Uterus (tissue), 4 donors: ENCODE results near the gene POLR3K. TPM values are rescaled to one million over a fixed set of nuclear protein-coding genes. Genes with fewer than 3 reads are reported as not detected.

ENCODE experiments used
- DNase-seq, 2 donors: peaks; one replicate each; pipeline ENCODE4 v3.0.0-alpha.2; 2019 to 2020
- H3K27ac ChIP-seq, 2 donors: fragments of 200-600 bp; sonication (generic); 1 replicate in 1 of 2; 2 replicates in 1 of 2; pipeline ENCODE4 v1.5.1; 2016 to 2018
- H3K27me3 ChIP-seq, 2 donors: fragments of 200-600 bp; sonication (generic); one replicate each; pipeline ENCODE4 v1.5.1; 2018 to 2019; ENCODE audit warnings: control low read depth in 1 of 2
- H3K36me3 ChIP-seq, 2 donors: fragments of 200-600 bp; sonication (generic); one replicate each; pipeline ENCODE4 v1.5.1; 2019; ENCODE audit warnings: control low read depth in 1 of 2
- H3K4me1 ChIP-seq, 2 donors: fragments of 200-600 bp; sonication (generic); one replicate each; pipeline ENCODE4 v1.5.1; 2018 to 2019; ENCODE audit warnings: control low read depth in 1 of 2
- H3K4me3 ChIP-seq, 2 donors: fragments of 200-600 bp; sonication (generic); 1 replicate in 1 of 2; 2 replicates in 1 of 2; pipeline ENCODE4 v1.5.1; 2018 to 2019; ENCODE audit warnings: mild to moderate bottlenecking in 1 of 2
- H3K9me3 ChIP-seq, 2 donors: fragments of 200-600 bp; sonication (generic); one replicate each; pipeline ENCODE4 v1.5.1; 2019; ENCODE audit warnings: control low read depth in 1 of 2
- POLR2A ChIP-seq, 2 donors: fragments of 450-650 bp; IDR thresholded peaks; one replicate each; pipeline ENCODE4 v1.6.1; 2016; ENCODE audit warnings: antibody characterized with exemption in 2 of 2, mild to moderate bottlenecking in 1 of 2, moderate library complexity in 1 of 2
- intact Hi-C: fragments of 100-400 bp; cut with DNase I; formaldehyde crosslinking; loops from one replicate; pipeline ENCODE4 v1.15.1; 2023; ENCODE audit warnings: low total_unique reads
- total RNA-seq, 4 donors: library from RNA; depleted of rRNA in 3 of 4; stranded (reverse); fragments of >200 nt in 3 of 4; gene quantifications; one replicate each; pipeline versions ENCODE4 v1.1.0 to v1.2.4, GENCODE V29; 2014 to 2023
- TF ChIP-seq, protein P1 (sequence below), 4 experiments: fragments of 200-600 bp in 2 of 4; fragments of 450-650 bp in 2 of 4; sonication (generic) in 2 of 4; IDR thresholded peaks; one replicate each; pipeline ENCODE4 v1.5.1; 2016 to 2019; ENCODE audit warnings: antibody characterized with exemption in 4 of 4, mild to moderate bottlenecking in 2 of 4, moderate library complexity in 1 of 4
- donor health status: DM: yes; HTN: yes; CAD: no.

POLR3K gene
- 10 to 100 TPM in 1 of 4 donors, 1 to 10 TPM in 2, under 1 TPM in 1; 0.51 to 12.3 (median 4.0) TPM for total RNA-seq

DNA sequence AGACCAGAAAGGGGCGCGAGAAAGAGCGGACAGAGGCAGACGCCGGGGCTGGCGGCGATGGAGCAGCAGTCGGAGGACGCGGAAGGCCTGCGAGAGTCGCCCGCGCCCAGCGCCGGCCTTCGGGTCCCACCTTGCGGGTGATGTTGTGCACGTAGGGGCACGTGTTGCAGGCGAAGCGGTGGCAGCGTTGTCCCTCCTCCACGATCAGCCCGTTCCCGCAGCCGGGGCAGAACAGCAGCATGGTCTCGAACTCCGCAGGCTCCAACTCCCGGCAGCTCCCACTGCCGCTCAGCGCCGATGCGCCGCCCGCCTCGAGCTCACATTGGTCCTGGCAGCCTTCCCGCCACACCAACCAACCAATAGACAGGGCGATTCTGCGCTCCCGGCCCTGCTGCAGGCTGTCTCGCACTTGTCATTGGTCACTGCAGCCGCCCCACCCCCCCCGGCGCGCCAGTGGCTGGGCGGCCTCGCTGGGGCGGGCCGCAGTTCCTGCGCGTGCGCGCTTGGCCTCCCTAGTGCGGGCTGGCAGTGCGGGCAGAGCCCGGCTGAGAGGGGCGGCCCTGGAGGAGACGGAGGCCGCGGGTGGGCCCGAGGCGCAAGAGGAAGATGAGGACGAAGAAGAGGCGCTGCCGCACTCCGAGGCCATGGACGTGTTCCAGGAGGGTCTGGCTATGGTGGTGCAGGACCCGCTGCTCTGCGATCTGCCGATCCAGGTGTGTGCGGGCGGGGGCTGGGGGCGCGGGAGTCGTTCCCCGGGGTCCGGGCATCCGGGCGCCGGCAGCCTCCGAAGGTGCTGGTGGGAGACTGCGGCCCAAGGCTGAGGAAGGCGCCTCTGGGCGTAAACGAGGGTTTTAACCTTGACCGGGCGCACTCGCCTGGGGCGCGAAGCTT, at the start of gene POLR3K, which contains the start of gene SNRNP25:
TSS of gene POLR3K (minus strand) at position 263 of the 891 bp plus-strand sequence. CDS start at position 241, 22 bp downstream.
TSS of gene SNRNP25 (plus strand) at position 483 of the 891 bp plus-strand sequence. CDS start at position 672, 189 bp downstream.
- no peaks in the 10 kb centered on the region for H3K27me3 ChIP-seq
- no peaks in the 10 kb centered on the region for H3K36me3 ChIP-seq
- H3K4me3 ChIP-seq = peak within 1 kb of the TSS; percentile 70 to 75
- no peaks in the 10 kb centered on the region for H3K9me3 ChIP-seq
- TF ChIP-seq, protein P1, sequence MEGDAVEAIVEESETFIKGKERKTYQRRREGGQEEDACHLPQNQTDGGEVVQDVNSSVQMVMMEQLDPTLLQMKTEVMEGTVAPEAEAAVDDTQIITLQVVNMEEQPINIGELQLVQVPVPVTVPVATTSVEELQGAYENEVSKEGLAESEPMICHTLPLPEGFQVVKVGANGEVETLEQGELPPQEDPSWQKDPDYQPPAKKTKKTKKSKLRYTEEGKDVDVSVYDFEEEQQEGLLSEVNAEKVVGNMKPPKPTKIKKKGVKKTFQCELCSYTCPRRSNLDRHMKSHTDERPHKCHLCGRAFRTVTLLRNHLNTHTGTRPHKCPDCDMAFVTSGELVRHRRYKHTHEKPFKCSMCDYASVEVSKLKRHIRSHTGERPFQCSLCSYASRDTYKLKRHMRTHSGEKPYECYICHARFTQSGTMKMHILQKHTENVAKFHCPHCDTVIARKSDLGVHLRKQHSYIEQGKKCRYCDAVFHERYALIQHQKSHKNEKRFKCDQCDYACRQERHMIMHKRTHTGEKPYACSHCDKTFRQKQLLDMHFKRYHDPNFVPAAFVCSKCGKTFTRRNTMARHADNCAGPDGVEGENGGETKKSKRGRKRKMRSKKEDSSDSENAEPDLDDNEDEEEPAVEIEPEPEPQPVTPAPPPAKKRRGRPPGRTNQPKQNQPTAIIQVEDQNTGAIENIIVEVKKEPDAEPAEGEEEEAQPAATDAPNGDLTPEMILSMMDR (IDR thresholded peaks at IDR 0.05) = peak in 2 of 4 experiments; percentile 10 to 19
- TF ChIP-seq POLR2A (IDR thresholded peaks at IDR 0.05) = peak; percentile 37 to 73
- intact Hi-C loops = no loop called here
- H3K27ac ChIP-seq = peak within 1 kb of the TSS; percentile 60 to 83
- H3K4me1 ChIP-seq = no peaks in the 10 kb centered on the region
- peak; percentile 98 to 99 for DNase-seq

DNA sequence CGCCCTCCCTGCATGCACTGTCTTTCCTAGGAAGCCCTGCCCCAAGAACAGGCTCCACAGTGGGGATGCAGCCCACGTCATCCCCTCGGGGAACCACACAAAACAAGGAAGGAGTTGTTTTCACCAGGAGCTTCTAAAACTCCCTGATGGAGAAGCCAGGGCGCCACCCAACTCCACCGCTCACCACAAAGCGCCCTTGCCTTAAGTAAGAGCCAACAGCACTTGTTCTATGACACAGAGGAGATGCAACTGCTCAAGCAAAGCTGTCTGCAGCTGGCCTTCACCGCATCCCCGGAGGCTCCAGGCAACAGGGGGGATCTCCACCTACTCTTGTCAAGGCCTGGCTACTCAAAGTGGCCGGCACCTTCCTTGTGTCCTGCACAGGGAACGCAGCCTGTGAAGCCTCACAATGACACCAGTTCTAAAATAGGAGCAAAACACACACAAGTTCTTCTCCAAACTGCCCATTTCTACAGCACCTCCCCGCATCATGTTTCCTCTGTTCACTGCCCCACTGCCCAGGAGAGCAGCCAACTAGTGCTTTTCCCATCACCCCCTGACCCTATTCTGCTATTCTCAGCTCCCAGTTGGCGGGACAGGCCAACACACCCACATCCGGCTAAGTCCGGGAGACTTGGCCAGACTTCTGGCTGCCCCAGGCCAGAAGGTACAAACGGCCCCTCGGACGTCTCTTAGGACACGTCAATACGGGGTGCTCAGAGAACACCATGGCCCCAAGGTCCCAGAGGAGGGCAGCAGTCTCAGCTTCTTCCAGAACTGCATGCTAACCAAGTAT, 48.9 kb upstream of the POLR3K start:
- Histone ChIP-seq H3K27me3 (no peaks in the 10 kb centered on the region), H3K4me3 (no peak overlapping the region), H3K9me3 (no peaks in the 10 kb centered on the region), H3K4me1 (peaks cover 0 to 9% of the 10 kb centered on the region in 2 donors), H3K36me3 (no peaks in the 10 kb centered on the region), H3K27ac (peak overlapping the region; percentile 56 to 67)
- intact Hi-C loops = no loop called here
- TF ChIP-seq, protein P1 (IDR thresholded peaks at IDR 0.05) = no peak
- TF ChIP-seq POLR2A (IDR thresholded peaks at IDR 0.05) = no peak
- DNase-seq = peak; percentile 68

GRCh38 chr16:101586-101985, 48.2 kb upstream of the POLR3K start:
- no peaks in the 10 kb centered on the region for H3K9me3 ChIP-seq
- no peaks in the 10 kb centered on the region for H3K36me3 ChIP-seq
- peaks cover 0 to 11% of the 10 kb centered on the region in 2 donors for H3K4me1 ChIP-seq
- TF ChIP-seq, protein P1 (IDR thresholded peaks at IDR 0.05) = no peak
- TF ChIP-seq POLR2A (IDR thresholded peaks at IDR 0.05) = no peak
- intact Hi-C loops = no loop called here
- H3K4me3 ChIP-seq = no peak overlapping the region
- H3K27me3 ChIP-seq = no peaks in the 10 kb centered on the region
- no peak for DNase-seq
- H3K27ac ChIP-seq = peak overlapping the region; percentile 56 to 67

DNA sequence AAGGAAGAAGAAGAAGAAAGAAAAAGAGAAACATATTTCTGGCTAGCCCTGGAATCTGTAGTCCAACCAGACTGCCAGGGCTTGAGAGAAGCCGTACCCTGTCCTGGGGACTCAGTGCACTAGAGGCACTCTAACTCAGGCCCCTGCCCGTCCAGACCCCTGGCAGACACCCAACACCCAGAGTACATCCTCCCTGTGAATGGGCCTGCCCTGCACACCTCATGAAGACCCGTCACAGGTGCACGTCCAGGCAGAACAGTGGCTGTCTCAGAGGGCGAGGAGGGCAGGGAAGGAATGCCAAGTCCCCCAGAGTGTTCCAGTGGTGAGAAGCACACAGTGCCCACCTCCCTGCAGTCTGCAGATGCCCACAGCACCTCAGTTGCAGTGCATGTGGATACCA, 47.6 kb upstream of the POLR3K start:
- intact Hi-C loops = no loop called here
- TF ChIP-seq, protein P1 (IDR thresholded peaks at IDR 0.05) = no peak
- TF ChIP-seq POLR2A (IDR thresholded peaks at IDR 0.05) = no peak
- Histone ChIP-seq H3K4me1 (peaks cover 0 to 11% of the 10 kb centered on the region in 2 donors), H3K27ac (peak overlapping the region; percentile 56 to 67), H3K9me3 (no peaks in the 10 kb centered on the region), H3K36me3 (no peaks in the 10 kb centered on the region), H3K27me3 (no peaks in the 10 kb centered on the region), H3K4me3 (no peak overlapping the region)
- DNase-seq = no peak
